ENCODE measurements around the gene SNCG.

SNCG gene

GRCh38 chr10:86958116-86958900 is at the start of gene SNCG:
Gene SNCG (plus strand): TSS chr10:86958599. CDS start chr10:86958698, 99 bp downstream.
- no peak for DNase-seq (ENCODE audit: extremely low spot score)
- CTCF ChIA-PET = interaction anchor here (1.6 to 15.9 kb wide), 3 partner anchors 10 to 39 kb away, joined by 3 to 238 read pairs (median 27); partner anchors contain the start of gene ADIRF
- POLR2A ChIA-PET = no interaction called here
- TF ChIP-seq CTCF (IDR thresholded peaks at IDR 0.05; ENCODE audit: control extremely low read depth, extremely low read depth, low read depth, missing control alignments) = no peak

DNA sequence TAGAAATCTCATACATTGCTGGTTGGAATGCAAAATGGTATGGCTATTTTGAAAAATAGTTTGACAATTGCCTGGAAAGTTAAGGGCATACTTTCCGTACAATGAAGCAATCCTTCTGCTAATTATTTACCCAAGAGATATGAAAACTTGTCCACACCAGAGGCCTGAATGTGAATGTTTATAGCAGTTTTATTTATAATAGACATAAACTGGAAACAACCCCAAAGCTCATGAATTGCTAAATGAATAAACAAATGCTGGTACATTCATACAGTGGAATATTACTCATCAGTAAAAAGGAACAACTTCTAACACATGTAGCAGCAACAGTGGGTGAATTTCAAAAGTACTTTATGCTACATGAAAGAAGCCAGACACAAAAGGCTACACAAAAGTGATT is 43.7 kb upstream of the SNCG start:
- DNase-seq (ENCODE audit: extremely low spot score) = no peak
- ChIA-PET CTCF (interaction anchor here (0.6 to 0.9 kb wide), 2 partner anchors 13 to 25 kb away, joined by 3 read pairs; no protein-coding TSS in a partner anchor), POLR2A (no interaction called here)
- no peak for TF ChIP-seq CTCF (IDR thresholded peaks at IDR 0.05; ENCODE audit: control extremely low read depth, extremely low read depth, low read depth, missing control alignments)

DNA sequence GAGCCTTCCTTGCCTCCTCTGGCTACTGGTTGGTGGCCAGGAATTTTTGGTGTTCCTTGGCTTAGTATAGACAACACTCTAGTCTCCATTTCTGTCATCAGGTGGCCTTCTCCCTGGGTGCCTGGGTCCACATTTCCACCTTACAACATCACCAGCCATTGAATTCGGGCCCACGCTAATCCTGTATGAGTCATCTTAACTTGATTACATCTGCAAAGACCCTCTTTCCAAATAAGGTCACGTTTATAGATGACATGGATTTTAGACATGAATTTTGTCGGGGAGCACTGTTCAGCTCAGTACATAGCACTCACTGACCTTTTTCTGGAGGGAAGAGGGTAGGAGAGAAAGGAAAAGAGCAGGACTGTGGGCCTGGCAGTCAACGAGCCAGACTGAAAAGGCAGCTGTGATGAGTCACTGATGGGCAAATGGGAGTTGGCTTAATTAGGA is 40.4 kb upstream of the SNCG start:
- DNase-seq (ENCODE audit: extremely low spot score) = no peak
- ChIA-PET CTCF (interaction anchor here (1.0 to 1.3 kb wide), 4 partner anchors 9 to 518 kb away, joined by 3 read pairs; no protein-coding TSS in a partner anchor), POLR2A (no interaction called here)
- no peak for TF ChIP-seq CTCF (IDR thresholded peaks at IDR 0.05; ENCODE audit: control extremely low read depth, extremely low read depth, low read depth, missing control alignments)

- ChIA-PET CTCF (no interaction called here), POLR2A (no interaction called here)
- no peak for TF ChIP-seq CTCF (IDR thresholded peaks at IDR 0.05; ENCODE audit: control extremely low read depth, extremely low read depth, low read depth, missing control alignments)
These were observed 35.8 kb upstream of the SNCG start for GRCh38 chr10:86922553-86922961.

GRCh38 chr10:86929468-86930380 is 28.7 kb upstream of the SNCG start:
- ChIA-PET CTCF (interaction anchor here (1.0 to 5.5 kb wide), 2 partner anchors 10 to 37 kb away, joined by 3 to 30 read pairs; no protein-coding TSS in a partner anchor), POLR2A (no interaction called here)
- TF ChIP-seq CTCF (IDR thresholded peaks at IDR 0.05; ENCODE audit: control extremely low read depth, extremely low read depth, low read depth, missing control alignments) = no peak
- no peak for DNase-seq (ENCODE audit: extremely low spot score)

More at GRCh38 chr10:86922553-86922961, 35.8 kb upstream of the SNCG start:
- DNase-seq (ENCODE audit: extremely low spot score) = no peak

DNA sequence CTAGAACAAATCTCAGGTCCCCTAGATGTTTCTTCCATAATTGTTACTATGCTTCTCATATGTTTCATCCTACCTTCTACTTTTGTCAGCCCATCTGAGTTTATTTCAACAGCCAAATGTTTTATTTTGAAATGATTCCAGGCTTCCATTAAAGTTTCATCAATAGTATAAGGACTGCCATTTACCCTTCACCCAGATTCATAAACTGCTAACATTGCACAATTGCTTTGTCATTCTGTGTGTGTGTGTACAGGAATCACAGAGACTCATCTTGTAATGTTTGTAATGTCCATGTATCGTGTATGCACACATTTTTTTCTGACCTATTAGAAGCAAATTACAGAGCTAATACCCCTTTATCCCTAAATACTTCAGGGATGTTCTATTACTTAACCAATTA is 26.5 kb upstream of the SNCG start:
- no peak for DNase-seq (ENCODE audit: extremely low spot score)
- ChIA-PET POLR2A (no interaction called here), CTCF (interaction anchor here (1.1 to 1.5 kb wide), 3 partner anchors 11 to 29 kb away, joined by 3 to 6 read pairs (median 4); no protein-coding TSS in a partner anchor)
- no peak for TF ChIP-seq CTCF (IDR thresholded peaks at IDR 0.05; ENCODE audit: control extremely low read depth, extremely low read depth, low read depth, missing control alignments)
